SK-N-SH (cell line): ENCODE measurements around the gene BCAM. TPM values are rescaled to one million over a fixed set of nuclear protein-coding genes. Genes with fewer than 3 reads are reported as not detected.

Experiments
- CTCF ChIA-PET: fragments of 300-600, 350-600 bp; formaldehyde crosslinking; extraction: SDS; loops from one replicate; lab custom pipeline; 2021; lab: Yijun Ruan, JAX
- POLR2A ChIA-PET: fragments of 350-600 bp; sonication (Branson Sonifier 250); formaldehyde crosslinking; extraction: SDS; loops from one replicate; lab custom pipeline; 2020; ENCODE audit warnings: antibody characterized with exemption, inconsistent platforms; lab: Yijun Ruan, JAX
- DNase-seq: peaks from one replicate; pipeline ENCODE4 v3.0.0; 2012
- H2AFZ ChIP-seq: fragments of 200-600 bp; sonication (generic); 2 replicates; pipeline ENCODE4 v1.8.1; 2016; ENCODE audit warnings: antibody characterized with exemption, mild to moderate bottlenecking, low read depth
- H3F3A ChIP-seq: fragments of 200-600 bp; sonication (generic); replicated peaks from 2 replicates; pipeline ENCODE3; 2016; ENCODE audit warnings: antibody characterized with exemption, mild to moderate bottlenecking; ENCODE audit not compliant: insufficient read depth
- H3K27ac ChIP-seq, 2 experiments: fragments of 200-500 bp in 1 of 2; fragments of 200-600 bp in 1 of 2; sonication (Bioruptor generic) in 1 of 2; sonication (generic), shearing (Covaris generic) in 1 of 2; 2 replicates each; pipeline versions ENCODE4 v1.5.1 to v1.6.1; 2014 to 2016; ENCODE audit warnings: low read depth in 2 of 2, inconsistent platforms in 1 of 2, low read length in 1 of 2, mild to moderate bottlenecking in 1 of 2, mixed read lengths in 1 of 2
- H3K27me3 ChIP-seq: fragments of 200-600 bp; sonication (generic), shearing (Covaris generic); 2 replicates; pipeline ENCODE4 v1.6.1; 2016; ENCODE audit warnings: mixed run types; ENCODE audit not compliant: insufficient read depth
- H3K36me3 ChIP-seq, 2 experiments: fragments of 200-500 bp in 1 of 2; fragments of 200-600 bp in 1 of 2; sonication (Bioruptor generic) in 1 of 2; sonication (generic) in 1 of 2; replicated peaks in 1 of 2; 2 replicates each; pipeline versions ENCODE3 to v1.5.1; 2014 to 2016; ENCODE audit warnings: low read length in 1 of 2, mild to moderate bottlenecking in 1 of 2; ENCODE audit not compliant: insufficient read depth in 2 of 2, control insufficient read depth in 1 of 2
- H3K4me1 ChIP-seq, 2 experiments: fragments of 200-500 bp in 1 of 2; fragments of 200-600 bp in 1 of 2; sonication (Bioruptor generic) in 1 of 2; sonication (generic), shearing (Covaris generic) in 1 of 2; 2 replicates each; pipeline versions ENCODE4 v1.5.1 to v1.6.1; 2014 to 2016; ENCODE audit warnings: low read depth in 1 of 2, low read length in 1 of 2, mixed run types in 1 of 2; ENCODE audit not compliant: insufficient read depth in 2 of 2, control insufficient read depth in 1 of 2
- H3K4me2 ChIP-seq: fragments of 200-600 bp; sonication (generic), shearing (Covaris generic); 2 replicates; pipeline ENCODE4 v1.6.1; 2017; ENCODE audit warnings: mixed run types
- H3K4me3 ChIP-seq, 2 experiments: fragments of 200-500 bp in 1 of 2; fragments of 200-600 bp in 1 of 2; sonication (Bioruptor generic) in 1 of 2; sonication (generic), shearing (Covaris generic) in 1 of 2; 2 replicates each; pipeline versions ENCODE4 v1.5.1 to v1.8.1; 2014 to 2016; ENCODE audit warnings: low read depth in 2 of 2, inconsistent platforms in 1 of 2, low read length in 1 of 2, mild to moderate bottlenecking in 1 of 2, mixed read lengths in 1 of 2, moderate library complexity in 1 of 2
- H3K79me2 ChIP-seq: fragments of 200-600 bp; sonication (generic); 2 replicates; pipeline ENCODE4 v1.8.1; 2017; ENCODE audit warnings: mild to moderate bottlenecking; ENCODE audit not compliant: insufficient read depth
- H3K9ac ChIP-seq: fragments of 200-600 bp; sonication (generic); 2 replicates; pipeline ENCODE4 v1.6.1; 2017; ENCODE audit warnings: mixed run types
- H3K9me2 ChIP-seq: fragments of 200-600 bp; sonication (generic); 2 replicates; pipeline ENCODE4 v1.6.1; 2017; ENCODE audit warnings: mixed run types
- H3K9me3 ChIP-seq: fragments of 200-600 bp; sonication (generic); 2 replicates; pipeline ENCODE4 v1.6.1; 2017; ENCODE audit warnings: mixed run types, mild to moderate bottlenecking, moderate library complexity
- H4K20me1 ChIP-seq: fragments of 200-600 bp; sonication (generic); 2 replicates; pipeline ENCODE4 v1.6.1; 2017; ENCODE audit warnings: mild to moderate bottlenecking, mixed run types; ENCODE audit not compliant: insufficient read depth
- CHD2 ChIP-seq: fragments of 150-350 bp; IDR thresholded peaks from 2 replicates; pipeline ENCODE4 v1.6.1; 2018; ENCODE audit warnings: low read length; ENCODE audit not compliant: partially characterized antibody
- ELF1 ChIP-seq: IDR thresholded peaks from 2 replicates; pipeline ENCODE4 v1.4.0; 2012
- EP300 ChIP-seq, 2 experiments: IDR thresholded peaks; 2 replicates each; pipeline versions ENCODE4 v1.4.0 to v1.6.1; 2012; ENCODE audit warnings: borderline replicate concordance in 1 of 2, low read depth in 1 of 2, low read length in 1 of 2
- FOSL2 ChIP-seq: IDR thresholded peaks from 2 replicates; pipeline ENCODE4 v1.4.0; 2012; ENCODE audit warnings: low read depth, mild to moderate bottlenecking, moderate library complexity, borderline replicate concordance
- GATA2 ChIP-seq: sonication (generic); formaldehyde crosslinking; IDR thresholded peaks from 2 replicates; pipeline ENCODE4 v1.5.0; 2020; ENCODE audit warnings: mild to moderate bottlenecking, missing genetic modification reagents
- RCOR1 ChIP-seq: fragments of 150-350 bp; IDR thresholded peaks from 2 replicates; pipeline ENCODE4 v1.6.1; 2017; ENCODE audit warnings: antibody characterized with exemption, low read length
- RFX5 ChIP-seq: IDR thresholded peaks from 2 replicates; pipeline ENCODE4 v1.6.1; 2012; ENCODE audit warnings: mild to moderate bottlenecking, improper control_type of control experiment, low read length
- RXRA ChIP-seq: IDR thresholded peaks from 2 replicates; pipeline ENCODE4 v1.4.0; 2012; ENCODE audit warnings: low read depth, mild to moderate bottlenecking, borderline replicate concordance
- SIN3A ChIP-seq: IDR thresholded peaks from 2 replicates; pipeline ENCODE4 v1.6.1; 2012; ENCODE audit warnings: low read depth, mild to moderate bottlenecking, low read length, moderate library complexity, borderline replicate concordance
- WGBS: methylation state at CpG from one replicate; pipeline ENCODE4 v1.1.6; 2017; ENCODE audit warnings: low lambda C conversion rate; 5-methylcytosine and 5-hydroxymethylcytosine counted together
- polyA plus RNA-seq, 3 experiments: library from polyadenylated mRNA; depleted of rRNA; stranded (reverse); fragments of >200 nt; gene quantifications; 2 replicates each; pipeline ENCODE4 v1.2.3, GENCODE V29; 2012
- TF ChIP-seq, protein P1 (sequence below): IDR thresholded peaks from 2 replicates; pipeline ENCODE4; 2012
- TF ChIP-seq, protein P2 (sequence below): IDR thresholded peaks from 2 replicates; pipeline ENCODE4 v1.4.0; 2012; ENCODE audit warnings: low read depth, borderline replicate concordance
- TF ChIP-seq, protein P3 (sequence below): IDR thresholded peaks from 2 replicates; pipeline ENCODE4 v1.6.1; 2012; ENCODE audit warnings: mild to moderate bottlenecking, low read depth, low read length, moderate library complexity

The BCAM gene
- polyA plus RNA-seq, 1 of the 3 experiments (the other 2 are of a cell fraction), result 34.0 TPM

DNA sequence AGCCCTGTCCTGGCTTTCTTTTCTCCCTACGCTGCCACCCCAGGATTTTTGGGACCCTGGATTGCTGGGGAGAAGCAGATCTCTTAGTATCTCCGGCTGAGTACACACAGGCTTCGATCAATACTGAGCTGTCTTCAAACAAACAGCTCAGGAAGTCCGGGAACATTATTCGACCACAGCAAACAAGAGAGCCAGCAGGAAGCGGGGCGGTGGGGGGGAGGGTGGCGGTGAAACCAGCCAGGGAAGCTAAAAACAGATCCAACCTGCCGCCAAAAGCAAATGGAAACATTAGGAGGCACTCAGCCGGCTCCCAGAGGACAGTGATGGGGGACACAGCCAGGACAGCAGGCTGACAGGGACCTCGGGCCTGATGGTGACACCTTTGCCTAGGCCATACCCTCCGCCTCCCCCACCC, 12.2 kb upstream of the BCAM start:
- no peak overlapping the region for H2AFZ ChIP-seq
- no peaks in the 10 kb centered on the region for H3K9me3 ChIP-seq
- no peak for DNase-seq
- H3K27me3 ChIP-seq, result no peaks in the 10 kb centered on the region
- H3K36me3 ChIP-seq, result no peaks in the 10 kb centered on the region
- no peaks in the 10 kb centered on the region; a peak in 1 of 4 replicates for H3K4me1 ChIP-seq
- ChIA-PET POLR2A (no interaction called here), CTCF (interaction anchor here (1.0 to 4.8 kb wide), 6 partner anchors 13 to 107 kb away, joined by 3 to 22 read pairs (median 6); partner anchors contain the start of gene NECTIN2)
- H3K9me2 ChIP-seq, result no peaks in the 10 kb centered on the region
- H4K20me1 ChIP-seq, result no peaks in the 10 kb centered on the region
- WGBS, result 32% methylated on average over 11 of the region's 12 CpGs
- H3K79me2 ChIP-seq, result no peaks in the 10 kb centered on the region
- TF ChIP-seq, protein P1, sequence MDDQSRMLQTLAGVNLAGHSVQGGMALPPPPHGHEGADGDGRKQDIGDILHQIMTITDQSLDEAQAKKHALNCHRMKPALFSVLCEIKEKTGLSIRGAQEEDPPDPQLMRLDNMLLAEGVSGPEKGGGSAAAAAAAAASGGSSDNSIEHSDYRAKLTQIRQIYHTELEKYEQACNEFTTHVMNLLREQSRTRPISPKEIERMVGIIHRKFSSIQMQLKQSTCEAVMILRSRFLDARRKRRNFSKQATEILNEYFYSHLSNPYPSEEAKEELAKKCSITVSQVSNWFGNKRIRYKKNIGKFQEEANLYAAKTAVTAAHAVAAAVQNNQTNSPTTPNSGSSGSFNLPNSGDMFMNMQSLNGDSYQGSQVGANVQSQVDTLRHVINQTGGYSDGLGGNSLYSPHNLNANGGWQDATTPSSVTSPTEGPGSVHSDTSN, result no peak
- TF ChIP-seq ELF1 (no peak), RXRA (no peak), CHD2 (no peak), GATA2 (CRISPR knock-in tag) (no peak), RCOR1 (no peak), SIN3A (no peak), FOSL2 (no peak), RFX5 (no peak), EP300 (IDR thresholded peaks at IDR 0.05; ENCODE audit: borderline replicate concordance in 1 of 2, low read depth in 1 of 2, low read length in 1 of 2) (no peak)
- TF ChIP-seq, protein P2, sequence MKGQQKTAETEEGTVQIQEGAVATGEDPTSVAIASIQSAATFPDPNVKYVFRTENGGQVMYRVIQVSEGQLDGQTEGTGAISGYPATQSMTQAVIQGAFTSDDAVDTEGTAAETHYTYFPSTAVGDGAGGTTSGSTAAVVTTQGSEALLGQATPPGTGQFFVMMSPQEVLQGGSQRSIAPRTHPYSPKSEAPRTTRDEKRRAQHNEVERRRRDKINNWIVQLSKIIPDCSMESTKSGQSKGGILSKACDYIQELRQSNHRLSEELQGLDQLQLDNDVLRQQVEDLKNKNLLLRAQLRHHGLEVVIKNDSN, result no peak
- TF ChIP-seq, protein P3, sequence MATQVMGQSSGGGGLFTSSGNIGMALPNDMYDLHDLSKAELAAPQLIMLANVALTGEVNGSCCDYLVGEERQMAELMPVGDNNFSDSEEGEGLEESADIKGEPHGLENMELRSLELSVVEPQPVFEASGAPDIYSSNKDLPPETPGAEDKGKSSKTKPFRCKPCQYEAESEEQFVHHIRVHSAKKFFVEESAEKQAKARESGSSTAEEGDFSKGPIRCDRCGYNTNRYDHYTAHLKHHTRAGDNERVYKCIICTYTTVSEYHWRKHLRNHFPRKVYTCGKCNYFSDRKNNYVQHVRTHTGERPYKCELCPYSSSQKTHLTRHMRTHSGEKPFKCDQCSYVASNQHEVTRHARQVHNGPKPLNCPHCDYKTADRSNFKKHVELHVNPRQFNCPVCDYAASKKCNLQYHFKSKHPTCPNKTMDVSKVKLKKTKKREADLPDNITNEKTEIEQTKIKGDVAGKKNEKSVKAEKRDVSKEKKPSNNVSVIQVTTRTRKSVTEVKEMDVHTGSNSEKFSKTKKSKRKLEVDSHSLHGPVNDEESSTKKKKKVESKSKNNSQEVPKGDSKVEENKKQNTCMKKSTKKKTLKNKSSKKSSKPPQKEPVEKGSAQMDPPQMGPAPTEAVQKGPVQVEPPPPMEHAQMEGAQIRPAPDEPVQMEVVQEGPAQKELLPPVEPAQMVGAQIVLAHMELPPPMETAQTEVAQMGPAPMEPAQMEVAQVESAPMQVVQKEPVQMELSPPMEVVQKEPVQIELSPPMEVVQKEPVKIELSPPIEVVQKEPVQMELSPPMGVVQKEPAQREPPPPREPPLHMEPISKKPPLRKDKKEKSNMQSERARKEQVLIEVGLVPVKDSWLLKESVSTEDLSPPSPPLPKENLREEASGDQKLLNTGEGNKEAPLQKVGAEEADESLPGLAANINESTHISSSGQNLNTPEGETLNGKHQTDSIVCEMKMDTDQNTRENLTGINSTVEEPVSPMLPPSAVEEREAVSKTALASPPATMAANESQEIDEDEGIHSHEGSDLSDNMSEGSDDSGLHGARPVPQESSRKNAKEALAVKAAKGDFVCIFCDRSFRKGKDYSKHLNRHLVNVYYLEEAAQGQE, result no peak
- H3K4me3 ChIP-seq, result no peak overlapping the region
- H3F3A ChIP-seq, result no peaks in the 10 kb centered on the region
- no peak overlapping the region for H3K27ac ChIP-seq
- H3K9ac ChIP-seq, result no peak overlapping the region
- no peak overlapping the region for H3K4me2 ChIP-seq
